ENCODE measurements around the gene MAP4K4. TPM values are rescaled to one million over a fixed set of nuclear protein-coding genes. Genes with fewer than 3 reads are reported as not detected.
A peak's percentile ranks its signal among the peaks of the same experiment; 100 is the strongest.

The MAP4K4 gene
- total and polyA plus RNA-seq, 2 of the 4 experiments (the other 2 are of a cell fraction), result 89.4 to 124 TPM

- Histone ChIP-seq H4K5ac (ENCODE audit: low read depth, low read length) (no peak overlapping the region), H2AK5ac (ENCODE audit: low read depth, low read length) (no peak overlapping the region), H3K4me1 (ENCODE audit: control insufficient read depth, insufficient read depth, low read length) (peaks cover 22% of the 10 kb centered on the region), H3K9me1 (ENCODE audit: insufficient read depth, low read length) (peaks cover 36% of the 10 kb centered on the region), H2BK15ac (ENCODE audit: low read depth, low read length) (no peak overlapping the region), H2BK120ac (ENCODE audit: low read depth, low read length) (no peak overlapping the region), H2AFZ (replicated peaks; ENCODE audit: low read length, poor library complexity) (no peak overlapping the region), H2BK5ac (ENCODE audit: low read depth, low read length, poor library complexity, severe bottlenecking) (no peak overlapping the region), H3K14ac (replicated peaks; ENCODE audit: low read depth, low read length) (no peak overlapping the region), H3K79me1 (ENCODE audit: low read depth in 1 of 2, low read length in 2 of 2) (peaks cover 26 to 85% of the 10 kb centered on the region in 2 experiments), H3K27ac (ENCODE audit: insufficient read depth, low read length) (no peak overlapping the region), H3K9me3 (ENCODE audit: control insufficient read depth, insufficient read depth, low read length) (no peaks in the 10 kb centered on the region), H4K8ac (ENCODE audit: low read depth in 2 of 2, low read length in 2 of 2) (no peak overlapping the region), H3K4me3 (ENCODE audit: insufficient read depth, low read depth, low read length) (no peak overlapping the region), H3K36me3 (ENCODE audit: control insufficient read depth, insufficient read depth, low read length) (no peaks in the 10 kb centered on the region), H3K4ac (ENCODE audit: low read depth, low read length) (no peak overlapping the region), H3K18ac (ENCODE audit: low read depth, low read length) (no peak overlapping the region), H2BK20ac (ENCODE audit: low read depth, low read length) (no peak overlapping the region), H2AK9ac (replicated peaks; ENCODE audit: low read depth, low read length, poor library complexity) (no peak overlapping the region), H3K4me2 (ENCODE audit: low read depth, low read length) (no peak overlapping the region), H4K91ac (ENCODE audit: insufficient read depth, low read depth, low read length) (no peak overlapping the region), H3K23ac (ENCODE audit: low read depth, low read length) (0 out of 2 replicates have a peak overlapping the region, but pooled peaks have one; percentile 44), H3K27me3 (ENCODE audit: control insufficient read depth, insufficient read depth, low read length) (no peaks in the 10 kb centered on the region), H4K20me1 (ENCODE audit: insufficient read depth, low read length) (peaks cover 95% of the 10 kb centered on the region), H3K56ac (ENCODE audit: extremely low read depth, insufficient read depth, low read length) (no peak overlapping the region), H3K9ac (ENCODE audit: low read depth, low read length) (no peak overlapping the region)
- 100% methylated on average over 3 of the region's 6 CpGs; no CpG with 5 or more reads in 1 of the 2 experiments for WGBS, 2 experiments (ENCODE audit: extremely low coverage in 2 of 2, insufficient read length in 1 of 2)
- TF ChIP-seq MXI1 (IDR thresholded peaks at IDR 0.05; ENCODE audit: borderline replicate concordance, low read depth, low read length) (no peak), CHD1 (IDR thresholded peaks at IDR 0.05; ENCODE audit: low read depth, low read length) (no peak), MAFK (IDR thresholded peaks at IDR 0.05; ENCODE audit: low read depth, low read length) (no peak), ELK1 (IDR thresholded peaks at IDR 0.05; ENCODE audit: borderline replicate concordance, low read depth, low read length) (no peak), POLR2A (IDR thresholded peaks at IDR 0.05; ENCODE audit: low read depth, low read length) (no peak), USF2 (IDR thresholded peaks at IDR 0.05; ENCODE audit: low read depth, low read length) (no peak), BHLHE40 (IDR thresholded peaks at IDR 0.05; ENCODE audit: low read depth, low read length) (no peak), NFE2L2 (IDR thresholded peaks at IDR 0.05; ENCODE audit: low read depth, low read length) (no peak), RCOR1 (IDR thresholded peaks at IDR 0.05; ENCODE audit: insufficient replicate concordance, low read length) (no peak), SMC3 (IDR thresholded peaks at IDR 0.05; ENCODE audit: low read depth, low read length) (no peak), RAD21 (IDR thresholded peaks at IDR 0.05; ENCODE audit: low read length) (no peak), CEBPB (IDR thresholded peaks at IDR 0.05; ENCODE audit: low read depth, low read length) (no peak), MAZ (IDR thresholded peaks at IDR 0.05; ENCODE audit: borderline replicate concordance, low read depth, low read length) (no peak), RFX5 (IDR thresholded peaks at IDR 0.05; ENCODE audit: low read depth, low read length) (no peak), CTCF (conservative IDR thresholded peaks at IDR 0.05; ENCODE audit: low read depth, low read length) (no peak), FOS (IDR thresholded peaks at IDR 0.05; ENCODE audit: low read depth, low read length) (no peak)
- BruUV-seq (replicated peaks), result no TSS peak
- in situ Hi-C loops (cut with MboI; ENCODE audit: low sequenced_read_pairs) (no loop called here), dilution Hi-C loops (cut with HindIII; ENCODE audit: low sequenced_read_pairs, unreplicated experiment) (no loop called here), intact Hi-C loops (cut with micrococcal nuclease) (no loop called here)
- POLR2A ChIA-PET (ENCODE audit: unreplicated experiment), result no interaction called here
- no peak for DNase-seq
- ATAC-seq (ENCODE audit: low read depth), result no peak
- CTCF ChIA-PET, result no interaction called here
These were observed 84.4 kb downstream of the MAP4K4 start for GRCh38 chr2:101781791-101782426.
